ACHN (cell line): ENCODE results near the gene PPP1R3C.

Experiments
- DNase-seq: peaks from one replicate; pipeline ENCODE4 v3.0.0-alpha.2; 2015
- in situ Hi-C: cut with HindIII; loops from 2 replicates; pipeline ENCODE4 v1.10.0; 2017; ENCODE audit warnings: low sequenced_read_pairs, low pct_ligation_motif_present, low pct_unique_long_range_greater_than_20kb

The PPP1R3C gene

GRCh38 chr10:91632671-91633550 lies at the start of gene PPP1R3C:
TSS of gene PPP1R3C (minus strand) at chr10:91633071. CDS start at chr10:91632969, 102 bp downstream.
- peak; percentile 95 for DNase-seq
- in situ Hi-C loops: no loop called here

- DNase-seq: no peak
- in situ Hi-C loops: no loop called here
Measured at GRCh38 chr10:91681361-91682276, 48.7 kb upstream of the PPP1R3C start.

GRCh38 chr10:91680487-91680886 lies 47.6 kb upstream of the PPP1R3C start:
- DNase-seq: no peak
- in situ Hi-C loops: no loop called here

- DNase-seq: no peak
- in situ Hi-C loops: no loop called here
Measured at GRCh38 chr10:91679296-91679695, 46.4 kb upstream of the PPP1R3C start.

GRCh38 chr10:91677911-91678310 lies 45.0 kb upstream of the PPP1R3C start:
- in situ Hi-C loops: no loop called here
- DNase-seq: no peak

GRCh38 chr10:91672021-91672608 lies 39.2 kb upstream of the PPP1R3C start:
- DNase-seq: peak; percentile 32
- in situ Hi-C loops: no loop called here

GRCh38 chr10:91668913-91669312 lies 36.0 kb upstream of the PPP1R3C start:
- in situ Hi-C loops: no loop called here
- DNase-seq: no peak

GRCh38 chr10:91665842-91666241 lies 33.0 kb upstream of the PPP1R3C start:
- in situ Hi-C loops: no loop called here

GRCh38 chr10:91664426-91664825 lies 31.6 kb upstream of the PPP1R3C start:
- no peak for DNase-seq
- in situ Hi-C loops: no loop called here

More at GRCh38 chr10:91665842-91666241, 33.0 kb upstream of the PPP1R3C start:
- no peak for DNase-seq

GRCh38 chr10:91662993-91663392 lies 30.1 kb upstream of the PPP1R3C start:
- DNase-seq: no peak
- in situ Hi-C loops: no loop called here

GRCh38 chr10:91653219-91653870 lies 20.5 kb upstream of the PPP1R3C start:
- peak; percentile 77 for DNase-seq
- in situ Hi-C loops: no loop called here

- in situ Hi-C loops: no loop called here
- DNase-seq: peak; percentile 99
Measured at GRCh38 chr10:91652364-91652763, 19.5 kb upstream of the PPP1R3C start.

- in situ Hi-C loops: no loop called here
- peak; percentile 32 for DNase-seq
Measured at GRCh38 chr10:91643700-91644099, 10.8 kb upstream of the PPP1R3C start.

GRCh38 chr10:91642831-91643692 lies 10.2 kb upstream of the PPP1R3C start:
- DNase-seq: peak; percentile 26
- in situ Hi-C loops: no loop called here

- in situ Hi-C loops: no loop called here
- DNase-seq: no peak
Measured at GRCh38 chr10:91636892-91637291, 4.0 kb upstream of the PPP1R3C start.

- in situ Hi-C loops: no loop called here
- peak; percentile 84 for DNase-seq
Measured at GRCh38 chr10:91635401-91636400, 2.8 kb upstream of the PPP1R3C start.
